Measurements from ENCODE around the gene CFH.
"Not testable (repeated sequence)": the region's sequence is repeated elsewhere in the genome, so short reads cannot be mapped to it uniquely, and the experiment has no call there.

The CFH gene

GRCh38 chr1:196734460-196734859 is 82.6 kb downstream of the CFH start:
- Mint-ChIP-seq H3K27me3 (ENCODE audit: low read depth, poor library complexity) (no peaks in the 10 kb centered on the region), H3K4me1 (no peaks in the 10 kb centered on the region), H3K9me3 (peaks cover 20% of the 10 kb centered on the region), H3K27ac (no peak overlapping the region), H3K36me3 (ENCODE audit: low read depth) (no peaks in the 10 kb centered on the region), H3K4me3 (no peak overlapping the region)
- no peak for DNase-seq
- TF ChIP-seq CTCF (IDR thresholded peaks at IDR 0.05), result no peak

GRCh38 chr1:196738730-196739129 is 86.9 kb downstream of the CFH start:
- DNase-seq, result no peak
- Mint-ChIP-seq H3K9me3 (peaks cover 22% of the 10 kb centered on the region), H3K4me1 (peaks cover 5% of the 10 kb centered on the region), H3K27ac (no peak overlapping the region), H3K27me3 (ENCODE audit: low read depth, poor library complexity) (no peaks in the 10 kb centered on the region), H3K36me3 (ENCODE audit: low read depth) (no peaks in the 10 kb centered on the region), H3K4me3 (no peak overlapping the region)
- no peak for TF ChIP-seq CTCF (IDR thresholded peaks at IDR 0.05)

- H3K4me1 Mint-ChIP-seq; H3K4me3 Mint-ChIP-seq; H3K27me3 Mint-ChIP-seq (ENCODE audit: low read depth, poor library complexity); H3K27ac Mint-ChIP-seq; DNase-seq; H3K36me3 Mint-ChIP-seq (ENCODE audit: low read depth): not testable (repeated sequence)
- peaks cover 13% of the 10 kb centered on the region for H3K9me3 Mint-ChIP-seq
- peak; percentile 30 for TF ChIP-seq CTCF (IDR thresholded peaks at IDR 0.05)
Measured at GRCh38 chr1:196743244-196743643, 91.4 kb downstream of the CFH start.

- not testable (repeated sequence) for H3K4me1 Mint-ChIP-seq; H3K27ac Mint-ChIP-seq; DNase-seq; H3K4me3 Mint-ChIP-seq; H3K9me3 Mint-ChIP-seq; H3K27me3 Mint-ChIP-seq (ENCODE audit: low read depth, poor library complexity); H3K36me3 Mint-ChIP-seq (ENCODE audit: low read depth)
Measured at GRCh38 chr1:196765019-196765740, 113.3 kb downstream of the CFH start.

GRCh38 chr1:196769823-196770222 is 118.0 kb downstream of the CFH start:
- not testable (repeated sequence) for H3K36me3 Mint-ChIP-seq (ENCODE audit: low read depth)

GRCh38 chr1:196773713-196774112 is 121.9 kb downstream of the CFH start:
- TF ChIP-seq CTCF (IDR thresholded peaks at IDR 0.05), result no peak
- no peak overlapping the region for H3K4me3 Mint-ChIP-seq
- no peak overlapping the region for H3K27ac Mint-ChIP-seq
- no peak for DNase-seq
- no peaks in the 10 kb centered on the region for H3K9me3 Mint-ChIP-seq
- no peaks in the 10 kb centered on the region for H3K4me1 Mint-ChIP-seq
- no peaks in the 10 kb centered on the region for H3K36me3 Mint-ChIP-seq (ENCODE audit: low read depth)
- no peaks in the 10 kb centered on the region for H3K27me3 Mint-ChIP-seq (ENCODE audit: low read depth, poor library complexity)

More at GRCh38 chr1:196769823-196770222, 118.0 kb downstream of the CFH start:
- H3K4me3 Mint-ChIP-seq; H3K27me3 Mint-ChIP-seq (ENCODE audit: low read depth, poor library complexity); H3K4me1 Mint-ChIP-seq; H3K9me3 Mint-ChIP-seq; DNase-seq; H3K27ac Mint-ChIP-seq: not testable (repeated sequence)

- Mint-ChIP-seq H3K27me3 (ENCODE audit: low read depth, poor library complexity) (no peaks in the 10 kb centered on the region), H3K4me1 (no peaks in the 10 kb centered on the region), H3K36me3 (ENCODE audit: low read depth) (no peaks in the 10 kb centered on the region), H3K9me3 (no peaks in the 10 kb centered on the region), H3K27ac (no peak overlapping the region), H3K4me3 (no peak overlapping the region)
- TF ChIP-seq CTCF (IDR thresholded peaks at IDR 0.05), result no peak
- no peak for DNase-seq
Measured at GRCh38 chr1:196774175-196774574, 122.3 kb downstream of the CFH start.

Measured in nephron progenitor cell (in vitro differentiated cells).